HG02610 (cell line): Measurements from ENCODE around the gene AVPR2.

Source experiments
- ATAC-seq: cut with Tn5 transposase; IDR thresholded peaks from one replicate; pipeline ENCODE4 v1.9.1; 2021; ENCODE audit warnings: mild to moderate bottlenecking, moderate library complexity; ENCODE audit not compliant: unreplicated experiment

Gene AVPR2

DNA sequence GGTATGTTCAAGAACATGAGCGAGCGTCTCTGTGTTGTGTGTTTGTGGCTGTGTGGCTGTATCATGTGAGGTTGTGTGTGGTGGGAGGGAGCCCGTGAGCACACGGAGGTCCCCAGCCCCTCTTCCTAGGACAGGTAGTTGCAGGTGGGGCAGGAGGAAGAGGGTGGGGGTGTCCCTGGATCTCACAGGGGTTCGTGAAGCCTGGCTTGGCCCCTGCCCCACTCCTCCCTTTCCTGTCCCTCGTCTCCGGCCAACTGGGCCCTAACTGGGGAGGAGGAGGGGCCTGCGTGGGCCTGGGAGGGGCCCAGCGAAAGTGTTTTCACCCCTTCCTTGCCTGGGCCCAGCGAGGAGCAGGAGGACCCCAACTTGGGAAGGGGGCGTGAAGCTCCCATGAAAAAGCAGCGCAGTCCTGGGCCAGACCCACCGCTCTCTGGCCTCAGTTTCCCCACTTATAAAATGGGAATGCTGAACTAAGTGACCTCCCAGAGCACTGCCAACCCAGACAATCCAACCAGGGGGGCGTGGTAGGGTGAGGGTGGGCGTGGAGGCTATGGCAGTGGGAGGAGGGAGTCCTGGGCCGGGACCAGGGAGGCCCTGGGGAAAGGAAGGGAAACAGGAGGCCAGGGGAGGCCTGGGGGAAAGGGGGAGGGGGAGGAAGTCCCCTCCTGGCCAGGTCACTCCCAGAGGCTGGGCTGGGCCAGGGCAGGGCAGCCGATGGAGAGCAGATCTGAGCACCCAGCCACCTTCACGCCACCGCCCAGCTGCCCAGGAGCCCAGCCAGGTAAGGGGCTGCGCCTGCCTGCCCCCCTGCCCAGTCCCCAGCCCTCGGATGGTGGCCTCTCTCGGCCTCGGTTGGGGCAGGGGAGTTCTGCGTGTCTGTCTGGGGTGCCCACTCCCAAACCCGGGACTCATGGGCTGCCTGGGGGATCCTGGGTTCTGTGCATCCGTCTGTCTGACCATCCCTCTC is at the start of gene AVPR2:
Gene AVPR2, plus strand, starts transcription at position 683 of the 967 bp plus-strand sequence. CDS start 473 bp downstream, outside the sequence.
- ATAC-seq: no peak

DNA sequence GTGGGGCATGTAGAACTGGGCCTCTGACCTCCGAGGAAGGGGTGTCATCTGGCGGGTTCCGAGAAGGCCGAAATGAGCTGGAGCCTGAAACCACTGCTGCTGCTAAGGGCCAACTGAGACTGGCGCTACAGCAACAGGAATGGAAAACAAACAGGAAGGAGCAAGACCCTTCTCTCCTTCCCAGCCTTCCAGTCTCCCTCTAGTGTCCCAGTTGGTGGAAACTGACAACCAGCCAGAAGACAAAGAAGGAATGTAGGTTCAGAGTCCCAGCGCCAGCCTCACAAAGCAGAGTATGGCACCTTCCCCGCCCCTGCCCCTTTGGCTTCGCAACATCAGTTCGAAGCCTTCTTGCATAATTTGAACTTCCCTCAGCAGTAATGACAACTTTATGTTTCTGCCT is 49.8 kb upstream of the AVPR2 start:
- ATAC-seq: no peak

DNA sequence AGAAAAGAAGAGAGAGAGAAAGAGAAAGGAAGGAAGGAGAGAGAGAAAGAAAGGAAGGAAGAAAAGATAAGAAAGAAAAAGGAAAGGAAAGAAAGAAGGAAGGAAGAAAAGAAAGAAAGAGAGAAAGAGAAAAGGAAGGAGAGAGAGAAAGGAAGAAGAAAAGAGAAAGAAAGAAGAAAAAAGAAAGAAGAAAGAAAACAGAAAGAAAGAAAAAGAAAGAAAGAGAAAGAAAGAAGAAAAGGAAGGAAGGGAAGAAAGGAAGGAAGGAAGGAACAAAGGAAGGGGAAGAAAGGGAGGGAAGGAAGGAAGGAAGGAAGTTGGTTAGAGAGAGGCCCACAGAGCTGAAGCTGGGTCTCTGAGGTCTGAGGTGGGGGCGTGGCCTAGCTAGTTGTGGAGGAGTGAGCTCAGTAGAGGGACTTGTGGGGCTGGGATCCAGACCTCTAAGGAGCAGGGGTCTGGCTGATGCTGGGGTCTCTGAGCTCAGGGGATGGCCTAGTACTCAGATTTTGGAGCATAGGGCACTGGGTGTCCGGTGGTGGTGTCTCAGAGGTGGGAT is 47.0 kb upstream of the AVPR2 start:
- ATAC-seq: no peak

DNA sequence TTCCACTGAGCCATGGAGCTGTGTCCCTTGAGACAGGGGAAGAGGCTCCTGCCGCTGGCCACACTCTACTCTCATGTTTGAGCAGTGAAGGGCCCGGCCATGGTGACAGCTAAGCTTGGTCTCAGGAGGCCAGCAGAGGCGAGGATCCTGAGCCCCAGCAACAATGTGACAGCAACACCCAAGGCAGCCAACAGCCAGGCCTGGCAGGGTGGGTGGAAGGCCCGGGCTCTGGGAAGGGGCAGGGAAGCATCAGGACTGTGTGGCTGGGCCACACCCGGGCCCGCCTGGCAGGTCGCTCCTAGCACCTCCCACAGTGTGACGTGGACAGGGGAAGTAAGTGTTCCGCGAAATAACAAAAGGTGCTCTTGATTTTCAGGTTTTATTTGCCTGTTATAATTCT is 43.3 kb upstream of the AVPR2 start:
- ATAC-seq: no peak

DNA sequence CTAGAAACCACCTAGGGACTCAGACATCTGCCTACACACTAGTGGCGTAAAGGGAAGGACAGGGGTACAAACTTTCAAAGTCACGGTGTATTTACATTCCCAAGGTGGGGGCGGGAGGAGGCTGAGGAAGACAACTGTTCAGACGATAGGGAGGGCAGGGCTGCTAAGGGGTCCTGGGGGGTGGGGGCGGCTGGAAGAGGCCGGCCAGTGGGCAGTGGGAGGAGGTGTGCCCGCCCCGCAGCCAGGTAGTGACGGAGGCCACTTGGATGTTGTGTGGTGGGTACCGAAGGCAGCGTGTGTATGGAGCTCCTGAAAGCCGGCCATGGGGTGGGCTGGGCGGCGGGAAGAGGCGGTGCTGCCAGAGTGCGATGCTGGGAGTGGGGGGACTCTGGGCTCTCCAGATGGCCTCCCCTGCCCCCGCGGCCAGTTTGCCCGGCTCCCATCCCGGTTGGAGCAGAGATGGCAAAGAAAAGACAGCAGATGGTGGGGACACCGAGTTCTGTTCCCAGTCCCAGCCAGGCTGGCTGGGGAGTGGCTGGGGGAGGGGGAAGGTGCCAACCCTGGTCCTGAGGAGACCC is 42.7 kb upstream of the AVPR2 start:
- no peak for ATAC-seq

DNA sequence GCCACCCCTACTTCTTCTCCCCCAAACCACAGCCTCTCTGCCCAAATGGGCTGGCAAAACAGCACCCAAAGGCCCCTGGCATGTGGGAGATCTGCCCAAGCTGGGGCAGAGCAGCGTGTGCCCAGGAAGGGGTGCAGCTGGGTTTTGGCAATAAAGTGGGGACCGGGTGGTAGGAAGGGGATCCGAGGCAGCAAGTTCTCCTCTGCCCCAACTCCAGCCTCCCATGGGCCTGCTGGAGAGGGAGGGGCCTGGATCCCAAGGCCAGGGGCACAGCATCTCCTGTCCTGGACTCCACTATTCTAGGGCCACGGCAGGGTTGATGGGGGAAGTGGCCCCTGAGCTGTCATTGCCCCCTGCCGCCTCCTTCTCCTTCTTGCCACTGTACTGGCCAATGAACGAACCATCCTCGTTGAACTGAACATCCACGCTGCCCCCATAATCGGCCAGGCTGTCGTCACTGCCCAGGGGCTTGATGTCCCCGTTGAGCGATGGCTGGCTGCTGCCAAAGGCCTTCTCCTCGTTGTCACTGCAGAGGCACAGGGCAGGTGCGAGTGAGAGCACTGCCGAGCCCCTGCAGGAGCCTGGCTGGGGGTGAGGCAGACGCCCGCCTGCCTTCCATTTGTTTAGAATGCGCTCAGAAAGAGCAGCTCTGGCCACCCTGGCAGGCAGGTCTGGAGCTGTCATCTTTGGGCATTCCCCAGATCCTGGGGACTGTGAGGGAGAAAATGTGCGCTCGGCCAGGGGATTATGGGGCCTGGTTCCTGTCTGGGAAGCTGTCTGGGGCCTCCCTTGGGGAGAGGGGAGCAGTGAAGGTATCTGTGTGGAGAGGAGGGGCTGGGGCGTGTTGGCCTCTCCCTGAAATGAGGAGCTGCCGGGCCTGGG is 41.9 kb upstream of the AVPR2 start:
- no peak for ATAC-seq

DNA sequence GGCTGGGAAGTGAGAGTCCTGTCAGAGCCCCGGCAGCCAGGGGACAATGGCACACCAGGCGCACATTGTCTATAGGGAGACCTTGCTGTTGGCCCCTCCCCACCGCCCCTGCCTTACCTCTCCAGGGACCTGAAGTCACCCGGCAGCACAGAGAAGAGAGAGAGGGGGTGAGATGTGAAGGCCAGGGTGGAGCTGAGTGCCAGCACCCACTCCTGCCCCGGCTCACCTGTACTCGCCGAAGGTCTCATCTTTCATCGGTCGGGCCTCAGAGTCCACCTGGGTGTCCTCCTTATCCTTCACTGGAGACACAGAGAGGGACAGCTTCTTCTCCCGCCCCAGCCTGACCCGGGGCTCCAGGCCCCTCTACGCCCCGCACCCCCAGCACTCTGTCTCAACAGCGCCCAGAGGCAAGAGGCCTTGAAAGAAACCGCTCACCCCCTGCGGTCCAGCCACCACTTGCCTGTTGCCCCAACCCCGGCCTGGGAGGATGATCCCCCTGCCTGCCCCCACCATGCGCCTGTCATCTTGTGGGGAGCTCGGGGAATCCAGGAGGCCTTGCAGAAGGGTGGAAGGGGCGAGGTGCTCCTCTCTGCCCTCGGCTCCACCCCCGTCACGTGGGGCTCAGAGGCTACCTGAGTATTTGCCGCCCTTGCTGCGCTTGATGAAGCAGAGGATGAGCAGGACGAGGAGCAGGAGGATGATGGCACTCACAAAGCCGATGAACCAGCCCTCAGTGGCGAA is 41.1 kb upstream of the AVPR2 start:
- ATAC-seq: no peak

DNA sequence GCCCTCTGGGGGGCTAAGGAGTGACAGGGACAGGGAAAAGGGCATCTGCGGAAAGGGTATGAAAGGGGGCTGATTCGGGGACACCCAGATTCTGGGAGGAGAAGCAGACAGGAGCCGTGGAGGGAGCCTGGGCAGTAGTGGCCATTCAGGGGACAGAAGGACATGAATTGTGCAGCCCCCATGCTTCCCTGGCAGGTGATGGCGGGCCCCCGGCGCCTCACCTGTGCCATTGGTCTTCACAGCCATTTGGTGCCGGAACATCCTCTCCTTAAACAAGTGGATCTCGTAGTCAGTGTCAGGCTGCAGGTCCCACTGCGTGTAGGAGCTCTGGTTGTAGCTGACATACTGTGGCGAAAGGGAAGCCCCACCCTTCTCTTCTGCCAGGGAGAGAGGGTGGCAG is 40.4 kb upstream of the AVPR2 start:
- no peak for ATAC-seq

DNA sequence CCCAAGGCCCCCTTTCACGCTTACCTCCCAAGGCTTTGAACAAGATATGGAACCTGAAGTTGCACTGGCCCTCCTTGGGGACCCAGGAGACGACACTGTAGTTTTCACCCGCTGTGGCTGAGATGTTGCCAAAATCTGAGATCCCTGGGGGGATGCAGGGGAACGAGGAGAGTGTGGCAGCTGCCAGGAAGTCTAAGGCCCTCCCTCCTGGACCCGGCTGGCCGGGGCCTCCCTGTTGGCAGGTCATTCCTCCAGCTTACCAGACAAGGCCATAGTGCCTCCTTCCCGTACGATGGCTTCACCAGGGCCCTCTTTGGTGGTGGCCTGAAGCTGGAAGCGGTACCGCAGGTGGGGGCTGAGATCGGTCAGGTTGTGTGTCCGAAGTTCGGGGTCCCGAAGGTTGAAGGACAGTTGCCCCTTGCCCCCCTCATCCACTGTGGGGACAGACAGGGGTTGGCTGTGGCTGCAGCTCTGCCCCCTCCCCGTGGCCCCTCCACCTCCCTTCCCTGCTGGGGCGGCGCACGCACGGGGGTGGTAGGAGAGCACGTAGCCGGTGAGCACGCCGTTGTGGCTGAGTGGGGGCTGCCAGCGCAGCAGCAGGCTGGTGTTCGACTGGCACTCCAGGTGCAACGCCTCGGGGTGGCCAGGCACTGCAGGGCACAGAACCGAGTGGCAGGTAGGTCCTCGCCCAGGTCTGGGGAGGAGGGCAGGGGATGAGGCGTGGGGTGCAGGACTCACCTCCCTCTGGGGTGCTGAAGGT is 39.7 kb upstream of the AVPR2 start:
- no peak for ATAC-seq

DNA sequence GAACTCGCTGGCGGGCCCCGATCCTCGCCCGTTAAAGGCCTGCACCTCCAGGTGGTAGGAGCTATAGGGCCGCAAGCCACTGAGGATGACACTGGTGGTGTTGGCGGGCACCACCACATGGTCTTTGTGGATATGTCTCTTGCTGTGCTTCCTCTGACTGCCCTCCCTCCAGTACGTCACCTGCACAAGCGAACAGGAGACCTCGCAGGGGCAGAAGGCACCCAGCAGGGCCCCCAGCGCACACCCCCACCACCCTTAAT is 39.2 kb upstream of the AVPR2 start:
- ATAC-seq: no peak

DNA sequence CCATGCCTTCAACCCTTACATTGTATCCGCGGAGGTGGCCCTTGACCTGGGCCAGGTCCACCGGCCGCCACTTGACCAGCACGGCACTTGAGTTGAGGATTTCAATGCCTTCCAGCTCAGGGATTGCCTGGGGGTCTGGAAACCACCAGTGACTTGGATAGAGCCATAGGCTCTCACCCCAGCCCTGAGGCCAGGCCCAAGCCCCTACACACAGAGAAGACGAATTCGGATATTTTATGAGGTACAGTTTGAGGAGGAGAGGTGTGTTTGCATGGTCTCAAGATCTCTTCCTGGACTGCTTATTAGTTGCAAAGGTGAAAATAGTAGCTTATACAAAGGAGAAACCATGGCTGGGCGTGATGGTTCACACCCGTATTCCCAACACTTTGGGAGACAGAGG is 38.8 kb upstream of the AVPR2 start:
- no peak for ATAC-seq

DNA sequence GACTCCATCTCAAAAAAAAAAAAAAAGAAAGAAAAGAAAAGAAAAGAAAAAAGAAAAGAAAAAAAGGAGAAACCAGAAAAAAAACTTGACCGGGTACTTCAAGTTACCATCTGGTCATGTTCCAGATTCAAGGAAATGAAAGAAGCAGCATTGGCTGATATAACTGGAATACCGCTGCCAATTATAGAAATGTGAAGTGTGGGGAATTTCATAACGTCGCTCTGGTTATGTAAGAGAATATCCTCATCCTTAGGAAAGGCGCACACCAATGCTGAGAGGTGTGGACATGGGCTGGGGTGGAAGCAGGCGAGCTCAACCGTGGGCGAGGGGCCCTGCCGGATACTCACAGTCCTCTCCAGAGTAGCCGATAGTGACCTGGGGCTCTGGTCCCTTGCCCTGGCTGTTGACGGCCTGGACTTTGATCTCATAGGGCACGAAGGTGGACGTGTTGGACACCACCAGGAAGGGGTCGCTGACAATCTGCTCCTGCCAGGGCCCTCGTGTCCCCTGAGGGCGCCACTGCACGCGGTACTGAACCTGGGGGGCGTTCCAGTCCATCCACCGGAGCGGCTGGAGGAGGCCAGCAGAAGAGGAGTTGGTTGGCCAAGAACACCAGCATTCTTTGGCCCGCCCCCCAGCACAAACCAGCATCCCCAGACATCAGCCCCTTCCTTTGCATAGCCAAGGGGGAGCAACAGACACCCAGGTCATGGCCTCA is 38.0 kb upstream of the AVPR2 start:
- ATAC-seq: no peak

DNA sequence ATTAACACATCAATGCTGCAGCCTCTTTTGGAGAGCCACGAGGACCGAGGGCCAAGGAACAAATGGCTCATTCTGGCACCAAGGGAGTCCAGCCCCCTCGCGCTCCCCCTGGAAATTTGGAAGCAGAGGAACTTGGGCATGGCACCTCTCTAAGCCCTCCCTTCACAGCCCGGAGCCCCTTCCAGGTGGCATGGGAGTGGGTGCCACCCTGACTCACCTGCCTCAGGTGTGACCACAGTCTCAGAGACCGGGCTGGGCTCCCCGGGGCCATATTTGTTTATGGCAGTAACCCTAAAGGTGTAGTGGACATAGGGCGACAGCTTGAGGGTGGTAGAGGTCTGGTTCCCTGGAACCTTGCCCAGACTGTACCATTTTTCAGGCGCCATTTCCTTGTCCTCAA is 37.3 kb upstream of the AVPR2 start:
- ATAC-seq: no peak

DNA sequence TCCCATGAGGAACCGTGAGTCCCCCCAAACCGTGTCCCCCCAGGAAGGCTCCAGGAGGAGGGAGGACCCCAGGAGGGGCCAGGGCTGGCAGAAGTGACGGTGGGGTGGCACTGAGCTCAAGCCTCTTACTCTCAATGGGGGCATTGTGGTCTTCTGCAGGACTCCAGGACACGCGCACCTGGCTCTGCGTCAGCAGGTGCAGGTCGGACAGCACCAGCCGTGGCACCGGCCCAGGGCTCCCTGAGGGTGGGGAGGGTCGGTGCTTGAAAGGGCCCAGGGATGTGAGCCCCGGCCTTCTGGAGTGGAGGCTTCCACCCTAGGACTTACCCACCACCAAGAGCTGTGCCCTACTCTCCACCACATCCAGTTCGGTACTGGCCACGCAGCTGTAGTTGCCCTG is 36.8 kb upstream of the AVPR2 start:
- ATAC-seq: no peak

DNA sequence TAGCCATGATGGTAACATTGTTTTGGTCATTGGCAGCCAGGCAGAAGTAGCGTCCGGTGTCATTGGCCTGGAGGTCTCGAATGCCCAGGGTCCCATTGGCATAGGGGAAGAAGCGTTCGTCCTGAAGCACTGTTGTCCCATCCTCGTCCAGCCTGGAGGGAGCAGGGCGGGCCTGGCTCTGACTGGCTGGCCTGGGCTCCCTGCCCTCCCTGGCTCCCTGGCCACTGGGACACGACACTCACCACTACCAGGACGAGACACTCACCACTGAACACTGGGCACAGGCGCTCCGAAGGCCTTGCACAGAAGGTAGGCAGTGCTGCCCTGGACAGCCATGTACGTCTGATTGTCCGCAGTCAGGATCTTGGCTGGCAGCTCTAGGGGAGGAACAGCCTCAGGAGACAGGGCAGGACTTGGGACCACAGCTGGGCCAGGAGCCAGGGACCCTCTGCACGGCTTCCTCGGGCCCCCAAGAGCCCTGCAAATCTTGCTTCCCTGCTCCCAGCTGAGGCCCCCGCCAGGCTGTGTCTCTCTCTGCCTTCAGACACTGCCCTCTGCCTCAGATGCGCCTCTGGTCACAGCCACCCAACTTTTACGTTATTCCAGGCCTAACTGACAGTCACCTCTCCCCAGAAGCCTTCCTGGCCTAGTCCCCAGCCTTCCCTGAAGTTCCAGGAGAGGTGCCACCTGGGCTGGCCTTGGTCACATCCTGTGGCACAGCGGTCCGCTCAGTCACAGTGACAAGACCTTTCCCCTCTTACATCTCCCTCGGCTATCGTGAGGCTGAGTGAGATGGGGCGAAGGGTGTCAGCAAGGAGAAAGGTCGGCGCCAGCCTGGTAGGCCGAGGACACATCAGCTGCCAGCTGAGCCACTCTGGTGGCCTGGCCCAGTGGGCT is 35.6 kb upstream of the AVPR2 start:
- ATAC-seq: no peak

DNA sequence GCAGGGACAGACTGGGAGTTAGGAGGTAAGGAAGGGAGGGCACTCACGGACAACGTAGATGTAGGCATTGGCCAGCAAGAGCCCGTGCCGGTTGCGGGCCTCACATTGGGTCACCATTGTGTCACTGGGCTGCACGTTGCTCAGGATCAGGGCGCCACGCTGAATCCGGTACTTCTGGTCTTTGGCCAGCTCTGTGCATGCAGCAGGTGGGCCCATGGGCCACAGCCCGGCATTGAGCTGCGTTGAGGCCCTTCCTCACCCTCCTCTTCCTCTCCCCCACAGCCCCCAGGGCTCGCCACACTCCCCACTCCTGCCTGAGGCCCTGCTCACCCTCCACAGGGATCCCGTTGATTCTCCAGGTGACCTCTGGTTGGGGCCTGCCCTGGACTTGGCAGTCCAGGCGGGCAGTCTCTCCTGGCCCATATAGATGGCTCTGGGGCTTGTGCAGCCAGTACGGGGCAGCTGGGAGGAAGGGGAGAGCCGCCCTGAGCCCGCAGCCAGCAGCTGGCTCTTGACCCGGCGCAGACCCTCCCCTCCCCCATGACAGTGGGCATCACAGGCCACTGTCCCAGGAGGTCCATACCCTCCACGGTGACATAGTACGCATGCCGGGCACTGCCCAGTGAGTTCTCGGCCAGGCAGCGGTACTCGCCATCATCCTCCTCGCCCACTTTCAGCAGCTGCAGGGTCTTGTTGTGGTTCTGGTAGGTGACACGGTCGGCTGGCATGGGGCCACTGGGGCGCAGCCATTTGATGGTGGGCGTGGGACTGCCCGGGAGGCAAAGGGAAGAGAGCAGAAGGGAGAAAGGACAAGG is 34.8 kb upstream of the AVPR2 start:
- ATAC-seq: no peak

DNA sequence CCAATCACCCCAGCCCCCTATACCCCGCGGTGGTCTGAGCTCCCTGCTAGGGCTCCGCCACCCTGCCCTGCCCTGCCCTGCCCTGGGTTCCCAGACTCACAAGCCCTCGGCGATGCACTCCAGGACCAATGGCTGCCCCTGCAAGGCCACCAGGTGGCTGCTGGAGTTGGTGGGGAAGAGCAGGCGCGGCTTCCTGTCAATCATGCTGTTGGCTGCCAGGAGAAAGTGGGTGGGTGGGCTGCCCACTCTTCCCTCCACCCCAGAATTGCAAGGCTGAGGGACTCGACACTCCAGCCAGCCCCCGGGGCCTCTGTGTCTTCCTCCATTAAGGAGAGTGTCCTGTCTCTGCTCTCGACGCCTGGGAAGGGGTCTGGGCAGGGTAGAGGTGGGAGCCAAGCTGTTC is 34.2 kb upstream of the AVPR2 start:
- ATAC-seq: no peak
